ENCODE measurements around the gene ZGLP1.
"Not testable (repeated sequence)": the region's sequence is repeated elsewhere in the genome, so short reads cannot be mapped to it uniquely, and the experiment has no call there.

The ZGLP1 gene

DNA sequence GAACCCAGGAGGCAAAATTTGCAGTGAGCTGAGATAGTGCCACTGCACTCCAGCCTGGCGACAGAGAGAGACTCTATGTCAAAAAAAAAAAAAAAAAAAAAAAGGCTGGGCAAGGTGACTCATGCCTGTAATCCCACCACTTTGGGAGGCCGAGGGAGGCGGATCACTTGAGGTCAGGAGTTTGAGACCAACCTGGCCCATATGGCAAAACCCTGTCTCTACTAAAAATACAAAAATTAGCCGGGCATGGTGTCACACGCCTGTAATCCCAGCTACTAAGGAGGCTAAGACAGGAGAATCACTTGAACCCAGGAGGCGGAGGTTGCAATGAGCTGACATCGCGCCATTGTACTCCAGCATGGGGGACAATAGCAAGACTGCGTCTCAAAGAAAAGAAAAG lies 27.1 kb upstream of the ZGLP1 start:
- not testable (repeated sequence) for H3K27ac ChIP-seq (ENCODE audit: low read depth, low read length); H3K27me3 ChIP-seq (ENCODE audit: control insufficient read depth in 1 of 2, insufficient read depth in 2 of 2, low read length in 2 of 2); H3K4me3 ChIP-seq (ENCODE audit: low read depth in 1 of 2, low read length in 2 of 2); H3K9me3 ChIP-seq (ENCODE audit: control insufficient read depth in 1 of 2, low read length in 2 of 2); H3K9ac ChIP-seq (ENCODE audit: low read depth in 1 of 2, low read length in 2 of 2); H3K36me3 ChIP-seq (ENCODE audit: control insufficient read depth in 1 of 2, insufficient read depth in 2 of 2, low read length in 2 of 2)
- peaks cover 18 to 32% of the 10 kb centered on the region in 2 donors for H3K4me1 ChIP-seq (ENCODE audit: control insufficient read depth in 1 of 2, insufficient read depth in 2 of 2, low read length in 2 of 2)

DNA sequence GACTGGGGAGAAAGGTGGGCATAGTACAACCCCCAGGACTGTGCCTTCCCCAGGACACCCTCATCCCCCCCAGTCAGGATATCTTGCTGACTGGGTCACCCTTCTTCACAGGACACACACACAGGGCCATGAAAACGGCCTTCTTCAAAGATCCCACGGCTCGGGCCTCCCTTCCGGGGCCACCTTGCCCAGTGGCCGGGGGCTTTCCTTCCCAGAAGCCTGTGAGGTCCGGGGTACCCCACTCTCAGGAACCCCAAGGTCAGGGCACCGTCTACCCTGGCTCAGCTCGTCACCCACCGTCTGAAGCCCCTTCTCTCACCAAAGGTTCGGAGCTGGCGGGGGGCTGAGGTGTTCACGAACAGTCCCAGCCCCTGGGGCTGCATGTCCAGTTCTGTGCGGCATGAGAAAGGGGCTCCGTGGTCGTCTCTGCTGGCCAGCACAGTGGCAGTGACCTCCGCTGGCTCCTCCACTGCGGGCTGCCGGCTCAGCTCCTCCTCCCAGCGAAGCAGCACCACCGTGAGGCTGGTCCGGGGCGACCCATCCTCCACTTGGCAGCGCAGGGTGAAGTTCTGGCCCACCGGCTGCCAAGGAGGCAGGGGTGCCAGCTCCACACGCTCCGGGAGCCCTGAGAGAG lies 25.9 kb upstream of the ZGLP1 start:
- Histone ChIP-seq H3K4me1 (ENCODE audit: control insufficient read depth in 1 of 2, insufficient read depth in 2 of 2, low read length in 2 of 2) (peaks cover 20 to 36% of the 10 kb centered on the region in 2 donors), H3K9ac (ENCODE audit: low read depth in 1 of 2, low read length in 2 of 2) (no peak overlapping the region), H3K27ac (ENCODE audit: low read depth, low read length) (no peak overlapping the region)

DNA sequence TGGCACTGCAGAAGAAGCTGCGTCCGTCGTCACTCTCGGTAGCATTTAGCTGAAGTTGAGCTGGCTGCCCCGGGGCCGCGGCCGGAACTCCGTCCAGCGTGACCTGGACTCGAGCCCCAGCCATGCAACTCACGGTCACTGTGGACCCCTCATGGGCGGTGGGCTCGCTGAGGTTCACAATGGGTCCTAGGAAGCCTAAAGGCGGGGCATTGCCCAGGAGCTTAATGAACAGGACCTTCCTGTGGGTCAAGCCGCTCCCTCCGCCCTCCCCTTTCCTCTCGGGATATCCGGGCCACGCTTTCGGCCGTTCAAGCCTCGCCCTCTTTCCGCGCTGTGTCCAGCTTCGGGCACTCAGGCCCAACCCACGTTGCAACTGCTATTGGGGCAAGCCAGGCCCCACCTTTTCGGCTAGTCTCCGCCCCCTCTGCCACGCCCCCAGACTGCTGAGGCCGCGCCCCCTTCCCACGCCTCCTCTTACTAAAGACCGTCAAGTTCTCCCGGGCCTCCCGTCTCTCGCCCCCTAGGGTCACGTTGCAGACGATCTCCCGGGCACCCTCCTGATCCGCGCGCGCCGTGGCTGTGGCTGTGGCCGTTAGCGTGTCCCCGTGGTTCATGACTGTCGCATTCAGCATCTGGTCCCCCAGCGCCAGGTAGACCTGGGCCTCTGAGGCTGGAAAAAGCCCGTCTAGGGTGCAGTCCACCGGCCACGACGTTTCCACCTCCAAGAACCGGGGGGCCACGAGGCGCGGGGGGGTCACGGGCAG lies 25.2 kb upstream of the ZGLP1 start:
- Histone ChIP-seq H3K4me3 (ENCODE audit: low read depth in 1 of 2, low read length in 2 of 2) (peak overlapping the region; percentile 90 to 98), H3K27ac (ENCODE audit: low read depth, low read length) (peak overlapping the region; percentile 70), H3K36me3 (ENCODE audit: control insufficient read depth in 1 of 2, insufficient read depth in 2 of 2, low read length in 2 of 2) (peaks cover 6 to 10% of the 10 kb centered on the region in 2 donors), H3K9ac (ENCODE audit: low read depth in 1 of 2, low read length in 2 of 2) (peak overlapping the region; percentile 53 to 60), H3K27me3 (ENCODE audit: control insufficient read depth in 1 of 2, insufficient read depth in 2 of 2, low read length in 2 of 2) (no peaks in the 10 kb centered on the region), H3K9me3 (ENCODE audit: control insufficient read depth in 1 of 2, low read length in 2 of 2) (no peaks in the 10 kb centered on the region), H3K4me1 (ENCODE audit: control insufficient read depth in 1 of 2, insufficient read depth in 2 of 2, low read length in 2 of 2) (peaks cover 20 to 36% of the 10 kb centered on the region in 2 donors)

More for the DNA sequence above, 25.9 kb upstream of the ZGLP1 start:
- peak overlapping the region in 1 of 2 donors; percentile 90 for H3K4me3 ChIP-seq (ENCODE audit: low read depth in 1 of 2, low read length in 2 of 2)
- H3K27me3 ChIP-seq (ENCODE audit: control insufficient read depth in 1 of 2, insufficient read depth in 2 of 2, low read length in 2 of 2) = no peaks in the 10 kb centered on the region
- H3K9me3 ChIP-seq (ENCODE audit: control insufficient read depth in 1 of 2, low read length in 2 of 2) = no peaks in the 10 kb centered on the region
- peaks cover 3% of the 10 kb centered on the region in 2 donors for H3K36me3 ChIP-seq (ENCODE audit: control insufficient read depth in 1 of 2, insufficient read depth in 2 of 2, low read length in 2 of 2)

DNA sequence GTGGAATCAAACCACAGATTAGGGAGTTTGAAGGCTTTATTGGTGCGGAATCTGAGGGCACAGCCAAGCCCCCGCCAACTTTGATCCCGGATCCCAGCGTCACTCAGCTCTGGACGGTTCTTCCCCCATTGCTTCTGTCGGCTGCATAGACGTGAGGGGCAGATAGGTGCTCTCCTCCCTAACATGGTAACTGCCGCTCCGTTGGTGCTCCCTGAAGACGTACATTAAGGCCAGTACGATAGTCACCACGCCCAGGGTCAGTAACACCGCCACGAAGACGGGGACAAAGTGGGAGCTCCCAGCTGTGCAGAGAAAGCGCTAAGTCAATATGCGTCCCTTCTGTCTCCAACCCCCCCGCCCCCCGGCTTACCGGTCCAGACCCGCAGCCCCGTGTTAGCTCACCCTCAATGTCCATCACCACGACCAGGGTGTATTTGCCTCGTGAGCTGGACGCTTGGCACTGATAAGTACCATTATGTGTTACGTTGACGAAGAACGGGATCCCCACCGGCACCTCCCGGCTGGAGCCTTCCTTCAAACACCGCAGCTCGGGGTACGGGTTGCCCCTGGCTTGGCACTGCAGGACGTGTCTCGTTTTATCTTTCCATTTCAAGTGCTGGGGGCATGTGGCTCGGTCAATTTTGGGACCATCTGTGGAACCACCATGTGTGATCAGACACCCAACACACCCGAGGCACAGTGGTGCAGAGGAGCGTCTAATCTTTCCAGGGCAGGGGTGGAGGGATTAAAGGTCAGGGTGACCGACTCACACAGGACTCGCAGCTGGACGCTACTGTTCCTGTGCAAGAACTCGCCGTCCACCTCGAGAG lies 24.4 kb upstream of the ZGLP1 start:
- Histone ChIP-seq H3K9ac (ENCODE audit: low read depth in 1 of 2, low read length in 2 of 2) (peak overlapping the region; percentile 53 to 60), H3K27me3 (ENCODE audit: control insufficient read depth in 1 of 2, insufficient read depth in 2 of 2, low read length in 2 of 2) (no peaks in the 10 kb centered on the region), H3K9me3 (ENCODE audit: control insufficient read depth in 1 of 2, low read length in 2 of 2) (no peaks in the 10 kb centered on the region), H3K36me3 (ENCODE audit: control insufficient read depth in 1 of 2, insufficient read depth in 2 of 2, low read length in 2 of 2) (peaks cover 14 to 18% of the 10 kb centered on the region in 2 donors), H3K4me3 (ENCODE audit: low read depth in 1 of 2, low read length in 2 of 2) (peak overlapping the region; percentile 90 to 98), H3K4me1 (ENCODE audit: control insufficient read depth in 1 of 2, insufficient read depth in 2 of 2, low read length in 2 of 2) (peaks cover 20 to 36% of the 10 kb centered on the region in 2 donors), H3K27ac (ENCODE audit: low read depth, low read length) (peak overlapping the region; percentile 89)

DNA sequence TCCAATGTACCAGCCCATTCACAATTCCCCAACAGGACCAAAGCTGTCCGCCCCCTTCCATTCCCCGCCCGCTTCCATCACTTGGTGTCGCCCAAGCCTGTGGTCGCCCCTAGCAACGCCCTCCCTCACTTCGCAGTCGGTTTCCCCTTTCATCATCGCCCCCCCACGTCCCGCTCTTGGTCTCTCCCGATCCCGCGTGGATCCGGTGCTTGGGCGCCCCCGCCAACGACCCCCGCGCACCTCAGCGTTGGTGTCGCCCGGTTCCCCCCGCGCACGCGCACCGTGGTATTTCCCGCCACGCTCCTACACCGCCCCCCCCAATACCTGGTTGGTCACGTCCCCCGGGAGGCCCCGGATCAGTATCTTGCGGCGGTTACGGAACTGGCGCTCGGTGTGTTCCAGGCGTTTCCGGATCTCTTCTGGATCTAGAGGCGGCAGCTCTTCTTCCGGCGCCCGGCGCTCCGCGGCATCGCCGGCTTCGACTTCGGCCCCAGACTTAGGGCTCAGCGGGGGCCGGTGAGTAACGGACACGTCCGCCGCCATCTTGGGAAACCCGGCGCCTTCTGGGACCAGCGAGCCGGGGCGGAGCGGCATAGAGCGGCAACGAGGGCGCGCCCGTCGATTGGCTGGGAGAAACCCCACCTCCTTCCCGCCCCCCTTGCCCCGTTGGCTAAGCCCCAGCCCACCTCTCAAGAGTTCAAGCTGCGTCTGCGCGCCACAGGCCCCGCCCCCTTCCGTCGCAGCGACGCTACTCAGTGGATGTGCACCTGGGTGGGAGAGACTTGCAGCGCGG lies 23.5 kb upstream of the ZGLP1 start, which contains the start of gene RAVER1:
Gene RAVER1 (minus strand): TSS at position 565 of the 793 bp plus-strand sequence. CDS start 22 bp downstream, at position 543.
- Histone ChIP-seq H3K27ac (ENCODE audit: low read depth, low read length) (peak within 1 kb of the TSS; percentile 89), H3K4me3 (ENCODE audit: low read depth in 1 of 2, low read length in 2 of 2) (peak within 1 kb of the TSS; percentile 90 to 98), H3K9me3 (ENCODE audit: control insufficient read depth in 1 of 2, low read length in 2 of 2) (no peaks in the 10 kb centered on the region), H3K9ac (ENCODE audit: low read depth in 1 of 2, low read length in 2 of 2) (peak within 1 kb of the TSS; percentile 53 to 61), H3K4me1 (ENCODE audit: control insufficient read depth in 1 of 2, insufficient read depth in 2 of 2, low read length in 2 of 2) (peaks cover 20 to 30% of the 10 kb centered on the region in 2 donors), H3K36me3 (ENCODE audit: control insufficient read depth in 1 of 2, insufficient read depth in 2 of 2, low read length in 2 of 2) (peaks cover 21 to 26% of the 10 kb centered on the region in 2 donors), H3K27me3 (ENCODE audit: control insufficient read depth in 1 of 2, insufficient read depth in 2 of 2, low read length in 2 of 2) (no peaks in the 10 kb centered on the region)

DNA sequence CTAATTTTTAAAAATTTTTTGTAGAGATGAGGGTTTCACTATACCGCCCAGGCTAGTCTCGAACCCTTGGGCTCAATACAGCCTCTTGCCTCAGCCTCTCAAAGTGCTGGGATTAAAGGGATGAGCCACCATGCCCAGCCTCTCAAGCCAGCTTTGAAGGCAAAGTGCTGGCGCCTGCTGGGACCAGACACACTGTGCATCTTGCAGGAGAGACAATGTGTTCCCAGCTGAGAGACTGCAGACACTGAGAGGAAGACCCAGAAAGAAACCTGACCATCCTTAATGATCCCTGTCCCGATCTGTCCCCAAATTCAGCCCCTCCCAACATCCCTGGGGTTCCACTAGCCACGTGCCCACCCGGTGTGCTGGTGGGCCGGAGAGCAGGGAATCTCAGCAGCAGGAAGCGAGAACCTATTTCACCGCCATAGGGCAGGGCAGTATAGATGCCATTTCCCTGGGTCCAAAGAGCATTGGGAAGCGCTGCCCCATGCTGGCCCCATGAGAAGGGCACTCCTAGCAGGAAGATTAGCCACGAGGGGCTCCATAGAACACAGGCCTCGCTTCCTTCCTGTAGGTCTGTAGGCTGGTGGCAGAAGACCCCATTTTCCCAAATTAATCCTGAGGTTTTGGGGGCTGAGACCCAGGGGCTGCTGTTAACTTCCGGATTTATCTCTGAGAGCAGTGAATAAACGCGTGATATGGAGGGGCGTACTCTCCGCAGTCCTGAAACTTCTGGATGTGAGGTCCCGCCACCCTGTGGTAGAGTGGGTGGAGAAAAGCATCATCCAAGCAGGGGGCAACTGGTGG lies 22.7 kb upstream of the ZGLP1 start:
- Histone ChIP-seq H3K4me3 (ENCODE audit: low read depth in 1 of 2, low read length in 2 of 2) (peak overlapping the region; percentile 90 to 98), H3K27ac (ENCODE audit: low read depth, low read length) (peak overlapping the region; percentile 47), H3K9ac (ENCODE audit: low read depth in 1 of 2, low read length in 2 of 2) (peak overlapping the region; percentile 53 to 61), H3K9me3 (ENCODE audit: control insufficient read depth in 1 of 2, low read length in 2 of 2) (no peaks in the 10 kb centered on the region), H3K4me1 (ENCODE audit: control insufficient read depth in 1 of 2, insufficient read depth in 2 of 2, low read length in 2 of 2) (peaks cover 20 to 30% of the 10 kb centered on the region in 2 donors), H3K27me3 (ENCODE audit: control insufficient read depth in 1 of 2, insufficient read depth in 2 of 2, low read length in 2 of 2) (no peaks in the 10 kb centered on the region), H3K36me3 (ENCODE audit: control insufficient read depth in 1 of 2, insufficient read depth in 2 of 2, low read length in 2 of 2) (peaks cover 29 to 34% of the 10 kb centered on the region in 2 donors)

DNA sequence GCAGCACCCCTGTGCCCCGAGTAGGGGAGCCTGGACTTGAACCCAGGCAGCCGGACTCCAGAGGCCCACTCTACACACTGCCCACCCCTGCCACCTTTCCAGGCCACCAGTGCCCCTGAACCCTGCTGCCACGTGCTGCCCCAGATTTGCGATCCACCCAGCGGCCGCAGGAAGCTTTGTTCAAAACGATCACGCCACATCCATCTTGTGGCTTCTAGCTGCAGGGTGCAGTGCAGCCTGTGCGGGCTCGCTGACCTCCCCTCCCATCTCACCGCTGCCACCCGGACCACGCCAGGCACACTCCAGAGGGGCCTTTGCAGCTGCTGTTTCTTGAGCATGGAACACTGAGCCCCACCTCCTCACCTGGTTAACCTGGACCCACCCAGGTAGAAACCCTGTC lies 19.9 kb upstream of the ZGLP1 start:
- Histone ChIP-seq H3K9ac (ENCODE audit: low read depth in 1 of 2, low read length in 2 of 2) (no peak overlapping the region), H3K9me3 (ENCODE audit: control insufficient read depth in 1 of 2, low read length in 2 of 2) (no peaks in the 10 kb centered on the region), H3K27ac (ENCODE audit: low read depth, low read length) (no peak overlapping the region), H3K4me1 (ENCODE audit: control insufficient read depth in 1 of 2, insufficient read depth in 2 of 2, low read length in 2 of 2) (peaks cover 20 to 26% of the 10 kb centered on the region in 2 donors), H3K36me3 (ENCODE audit: control insufficient read depth in 1 of 2, insufficient read depth in 2 of 2, low read length in 2 of 2) (peaks cover 36 to 59% of the 10 kb centered on the region in 2 donors), H3K27me3 (ENCODE audit: control insufficient read depth in 1 of 2, insufficient read depth in 2 of 2, low read length in 2 of 2) (no peaks in the 10 kb centered on the region), H3K4me3 (ENCODE audit: low read depth in 1 of 2, low read length in 2 of 2) (no peak overlapping the region)

DNA sequence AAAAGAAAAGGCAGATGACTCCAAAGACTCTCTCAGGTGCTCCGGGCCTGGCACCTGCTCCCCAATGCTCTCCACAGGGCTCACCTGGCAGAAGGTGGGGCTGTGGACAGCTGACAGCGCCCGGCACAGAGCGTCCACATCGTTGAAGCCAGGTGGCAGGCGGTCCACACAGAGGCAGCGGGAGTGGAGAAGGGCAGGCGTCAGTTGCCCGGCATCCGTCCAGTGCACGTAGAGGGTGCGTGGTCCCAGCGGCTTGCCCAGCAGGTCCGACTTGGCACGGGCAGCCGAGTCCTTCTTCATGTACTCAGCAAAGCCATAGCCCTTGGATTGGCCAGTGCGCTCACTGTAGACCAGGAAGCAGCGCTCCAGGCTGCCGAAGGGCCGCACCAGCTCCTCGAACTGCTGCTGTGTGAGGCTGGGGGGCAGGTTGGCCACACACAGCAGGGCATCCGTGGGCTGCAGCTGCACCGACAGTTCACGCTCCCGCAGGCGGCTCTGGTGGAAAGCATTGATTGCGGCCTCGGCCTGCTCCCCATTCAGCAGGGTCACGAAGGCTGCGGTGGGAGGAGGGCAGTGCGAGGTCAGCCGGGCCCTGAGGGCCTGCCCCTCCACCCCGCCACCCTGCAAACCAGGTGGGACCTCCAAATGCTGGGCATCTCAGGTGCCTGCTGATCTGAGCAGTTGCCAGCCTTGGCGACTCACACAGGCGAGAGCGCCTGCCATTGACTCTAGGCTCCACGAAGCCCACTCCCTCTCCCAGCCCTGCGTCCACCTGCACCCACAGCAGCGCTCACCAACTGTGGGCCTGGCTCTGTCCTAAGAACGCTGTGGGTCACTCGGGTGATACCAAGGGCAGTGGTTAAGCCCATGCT lies 19.2 kb upstream of the ZGLP1 start:
- Histone ChIP-seq H3K9ac (ENCODE audit: low read depth in 1 of 2, low read length in 2 of 2) (no peak overlapping the region), H3K27me3 (ENCODE audit: control insufficient read depth in 1 of 2, insufficient read depth in 2 of 2, low read length in 2 of 2) (no peaks in the 10 kb centered on the region), H3K4me3 (ENCODE audit: low read depth in 1 of 2, low read length in 2 of 2) (no peak overlapping the region), H3K4me1 (ENCODE audit: control insufficient read depth in 1 of 2, insufficient read depth in 2 of 2, low read length in 2 of 2) (peaks cover 15 to 18% of the 10 kb centered on the region in 2 donors), H3K36me3 (ENCODE audit: control insufficient read depth in 1 of 2, insufficient read depth in 2 of 2, low read length in 2 of 2) (peaks cover 37 to 64% of the 10 kb centered on the region in 2 donors), H3K9me3 (ENCODE audit: control insufficient read depth in 1 of 2, low read length in 2 of 2) (no peaks in the 10 kb centered on the region), H3K27ac (ENCODE audit: low read depth, low read length) (no peak overlapping the region)

All from duodenal mucosa (tissue), 2 donors.